Testis (tissue), 2 donors: Measurements from ENCODE around the gene EPHB1.

Source experiments
- CTCF ChIP-seq, 3 experiments: fragments of 450-650 bp in 2 of 3; fragments of 200-600 bp in 1 of 3; sonication (generic) in 1 of 3; IDR thresholded peaks; one replicate each; pipeline ENCODE4 v1.5.1; 2016 to 2019; ENCODE audit warnings: antibody characterized with exemption in 3 of 3, mild to moderate bottlenecking in 2 of 3, moderate library complexity in 1 of 3
- POLR2A ChIP-seq: fragments of 450-650 bp; IDR thresholded peaks from one replicate; pipeline ENCODE4 v1.6.1; 2017; ENCODE audit warnings: antibody characterized with exemption, mild to moderate bottlenecking, moderate library complexity

GRCh38 chr3:135014566-135014965 is 219.5 kb downstream of the EPHB1 start:
- TF ChIP-seq CTCF (IDR thresholded peaks at IDR 0.05), result no peak
- TF ChIP-seq POLR2A, result no peak
